ENCODE measurements around the gene KLK13. TPM values are rescaled to one million over a fixed set of nuclear protein-coding genes. Genes with fewer than 3 reads are reported as not detected.

Gene KLK13
- total RNA-seq, 4 donors from 2014 or later, result 1.2 to 5.0 (median 1.3) TPM; not detected in 1

GRCh38 chr19:51029718-51030117 lies 35.2 kb downstream of the KLK13 start:
- H3K27ac ChIP-seq, result no peak overlapping the region
- H3K4me3 ChIP-seq, result no peak overlapping the region
- H3K27me3 ChIP-seq, result no peaks in the 10 kb centered on the region
- H3K36me3 ChIP-seq, result no peaks in the 10 kb centered on the region
- TF ChIP-seq CTCF (IDR thresholded peaks at IDR 0.05) (no peak), POLR2A (IDR thresholded peaks at IDR 0.05) (no peak)
- no peaks in the 10 kb centered on the region for H3K9me3 ChIP-seq
- no peaks in the 10 kb centered on the region for H3K4me1 ChIP-seq
- no peak for DNase-seq

GRCh38 chr19:51027873-51028272 lies 37.0 kb downstream of the KLK13 start:
- Histone ChIP-seq H3K4me1 (no peaks in the 10 kb centered on the region), H3K9me3 (no peaks in the 10 kb centered on the region), H3K4me3 (no peak overlapping the region), H3K27ac (no peak overlapping the region), H3K27me3 (no peaks in the 10 kb centered on the region), H3K36me3 (no peaks in the 10 kb centered on the region)
- no peak for DNase-seq
- TF ChIP-seq CTCF (IDR thresholded peaks at IDR 0.05) (no peak), POLR2A (IDR thresholded peaks at IDR 0.05) (no peak)

- H3K27me3 ChIP-seq, result no peaks in the 10 kb centered on the region
- no peak overlapping the region for H3K27ac ChIP-seq
- no peak overlapping the region for H3K4me3 ChIP-seq
- DNase-seq, result no peak
- TF ChIP-seq POLR2A (IDR thresholded peaks at IDR 0.05) (no peak), CTCF (IDR thresholded peaks at IDR 0.05) (no peak)
- H3K36me3 ChIP-seq, result no peaks in the 10 kb centered on the region
- H3K9me3 ChIP-seq, result no peaks in the 10 kb centered on the region
- no peaks in the 10 kb centered on the region for H3K4me1 ChIP-seq
Observed at GRCh38 chr19:51027126-51027806, 37.6 kb downstream of the KLK13 start.

- H3K27me3 ChIP-seq, result no peaks in the 10 kb centered on the region
- no peak within 1 kb of the TSS for H3K27ac ChIP-seq
- no peak for TF ChIP-seq CTCF (IDR thresholded peaks at IDR 0.05)
- DNase-seq, result no peak
- no peaks in the 10 kb centered on the region for H3K4me1 ChIP-seq
- no peak within 1 kb of the TSS for H3K4me3 ChIP-seq
- no peaks in the 10 kb centered on the region for H3K36me3 ChIP-seq
- no peaks in the 10 kb centered on the region for H3K9me3 ChIP-seq
Observed at GRCh38 chr19:51026554-51026831, 38.4 kb downstream of the KLK13 start, which contains the start of gene KLK11. KLK11 (minus strand) TSS chr19:51026616; CDS start chr19:51025631, 985 bp downstream.

- Histone ChIP-seq H3K4me3 (no peak overlapping the region), H3K36me3 (no peaks in the 10 kb centered on the region), H3K27me3 (no peaks in the 10 kb centered on the region), H3K27ac (no peak overlapping the region), H3K4me1 (no peaks in the 10 kb centered on the region), H3K9me3 (no peaks in the 10 kb centered on the region)
- no peak for DNase-seq
- TF ChIP-seq CTCF (IDR thresholded peaks at IDR 0.05) (no peak), POLR2A (IDR thresholded peaks at IDR 0.05) (no peak)
Observed at GRCh38 chr19:51025809-51026553, 38.9 kb downstream of the KLK13 start.
